Nephron (organoid): ENCODE results near the gene RLBP1.

Source experiments
- H3K27ac Mint-ChIP-seq, 3 experiments: 2 replicates each; pipeline ENCODE4 v1.8.0; 2020; ENCODE audit warnings: mixed read lengths in 3 of 3, mild to moderate bottlenecking in 2 of 3, moderate library complexity in 1 of 3
- H3K27me3 Mint-ChIP-seq: 2 replicates; pipeline ENCODE4 v1.8.0; 2021; ENCODE audit warnings: low read depth, mild to moderate bottlenecking, moderate library complexity, mixed read lengths
- H3K36me3 Mint-ChIP-seq: 2 replicates; pipeline ENCODE4 v1.8.0; 2020; ENCODE audit warnings: low read depth, mixed read lengths
- H3K4me1 Mint-ChIP-seq: 2 replicates; pipeline ENCODE4 v1.8.0; 2020; ENCODE audit warnings: mixed read lengths
- H3K4me3 Mint-ChIP-seq, 3 experiments: 2 replicates each; pipeline ENCODE4 v1.8.0; 2020; ENCODE audit warnings: mild to moderate bottlenecking in 3 of 3, mixed read lengths in 3 of 3, moderate library complexity in 2 of 3
- H3K9me3 Mint-ChIP-seq: 2 replicates; pipeline ENCODE4 v1.8.0; 2020; ENCODE audit warnings: mixed read lengths
- TF ChIP-seq, protein P1 (sequence below), 3 experiments: fragments of 200-600 bp; sonication (generic); IDR thresholded peaks; one replicate each; pipeline ENCODE4 v1.5.0; 2021; ENCODE audit warnings: antibody characterized with exemption in 3 of 3; ENCODE audit not compliant: unreplicated experiment in 3 of 3

Gene RLBP1

DNA sequence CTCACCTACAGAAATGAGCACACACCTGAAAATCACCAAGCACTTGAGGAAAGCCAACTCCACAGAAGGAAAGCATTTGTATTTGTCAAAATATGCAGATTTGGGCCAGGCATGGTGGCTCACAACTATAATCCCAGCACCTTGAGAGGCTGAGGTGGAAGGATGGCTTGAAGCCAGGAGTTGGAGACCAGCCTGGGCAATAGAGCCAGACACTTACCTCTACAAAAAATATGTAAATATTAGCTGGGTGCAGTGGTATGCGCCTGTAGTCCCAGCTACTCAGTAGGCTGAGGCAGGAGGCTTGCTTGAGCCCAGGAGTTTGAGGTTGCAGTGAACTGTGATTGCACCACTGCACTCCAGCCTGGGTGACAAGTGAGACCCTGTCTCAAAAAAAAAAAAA, 12.3 kb downstream of the RLBP1 start:
- Mint-ChIP-seq H3K4me1 (peaks cover 12% of the 10 kb centered on the region), H3K36me3 (no peaks in the 10 kb centered on the region), H3K9me3 (no peaks in the 10 kb centered on the region), H3K27me3 (no peaks in the 10 kb centered on the region), H3K4me3 (no peak overlapping the region), H3K27ac (no peak overlapping the region)
- TF ChIP-seq, protein P1, sequence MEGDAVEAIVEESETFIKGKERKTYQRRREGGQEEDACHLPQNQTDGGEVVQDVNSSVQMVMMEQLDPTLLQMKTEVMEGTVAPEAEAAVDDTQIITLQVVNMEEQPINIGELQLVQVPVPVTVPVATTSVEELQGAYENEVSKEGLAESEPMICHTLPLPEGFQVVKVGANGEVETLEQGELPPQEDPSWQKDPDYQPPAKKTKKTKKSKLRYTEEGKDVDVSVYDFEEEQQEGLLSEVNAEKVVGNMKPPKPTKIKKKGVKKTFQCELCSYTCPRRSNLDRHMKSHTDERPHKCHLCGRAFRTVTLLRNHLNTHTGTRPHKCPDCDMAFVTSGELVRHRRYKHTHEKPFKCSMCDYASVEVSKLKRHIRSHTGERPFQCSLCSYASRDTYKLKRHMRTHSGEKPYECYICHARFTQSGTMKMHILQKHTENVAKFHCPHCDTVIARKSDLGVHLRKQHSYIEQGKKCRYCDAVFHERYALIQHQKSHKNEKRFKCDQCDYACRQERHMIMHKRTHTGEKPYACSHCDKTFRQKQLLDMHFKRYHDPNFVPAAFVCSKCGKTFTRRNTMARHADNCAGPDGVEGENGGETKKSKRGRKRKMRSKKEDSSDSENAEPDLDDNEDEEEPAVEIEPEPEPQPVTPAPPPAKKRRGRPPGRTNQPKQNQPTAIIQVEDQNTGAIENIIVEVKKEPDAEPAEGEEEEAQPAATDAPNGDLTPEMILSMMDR (IDR thresholded peaks at IDR 0.05; ENCODE audit: unreplicated experiment in 3 of 3), result no peak

DNA sequence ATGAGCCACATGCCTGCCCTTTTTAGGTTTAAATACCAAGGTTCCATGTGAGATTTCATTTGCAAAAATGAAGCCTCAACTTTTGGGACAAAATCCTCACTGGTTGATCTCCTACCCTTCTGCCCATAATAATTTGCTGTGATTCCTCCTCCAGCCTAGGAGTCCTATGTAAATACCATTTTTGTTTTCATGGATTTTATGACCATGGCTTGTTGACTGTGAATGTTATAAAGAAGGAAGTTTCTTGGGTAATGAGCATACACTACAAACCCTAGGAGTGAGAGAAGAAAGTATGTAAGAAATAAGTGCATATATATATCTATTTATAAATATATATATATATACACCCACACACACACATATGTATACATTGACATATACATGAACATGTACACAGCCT, 13.1 kb downstream of the RLBP1 start:
- Mint-ChIP-seq H3K36me3 (no peaks in the 10 kb centered on the region), H3K27ac (no peak overlapping the region), H3K4me3 (no peak overlapping the region), H3K4me1 (peaks cover 7% of the 10 kb centered on the region), H3K9me3 (no peaks in the 10 kb centered on the region), H3K27me3 (no peaks in the 10 kb centered on the region)
- TF ChIP-seq, protein P1 (IDR thresholded peaks at IDR 0.05; ENCODE audit: unreplicated experiment in 3 of 3), result no peak

DNA sequence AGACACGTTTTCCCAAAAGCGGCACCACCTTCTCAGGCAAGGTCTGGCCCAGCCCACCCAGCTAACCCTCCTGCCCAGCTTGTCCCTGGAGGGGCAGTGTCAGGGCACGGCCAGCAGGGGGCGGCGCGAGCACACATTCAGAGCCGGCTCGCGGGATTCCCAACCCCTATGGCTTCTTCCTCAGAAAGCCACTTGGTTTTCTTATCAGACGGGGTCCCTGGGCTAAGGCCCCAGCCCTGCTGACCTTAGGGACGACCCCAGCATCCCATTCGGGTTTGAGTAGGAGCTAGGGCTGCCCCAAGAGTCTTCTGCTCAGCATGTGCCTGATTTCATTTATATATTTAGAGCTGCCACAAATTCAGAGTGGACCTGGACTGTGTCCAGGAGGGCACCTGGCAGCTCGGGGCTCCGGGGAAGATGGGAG, 14.5 kb downstream of the RLBP1 start:
- no peaks in the 10 kb centered on the region for H3K36me3 Mint-ChIP-seq
- no peak overlapping the region for H3K4me3 Mint-ChIP-seq
- no peaks in the 10 kb centered on the region for H3K27me3 Mint-ChIP-seq
- H3K9me3 Mint-ChIP-seq, result no peaks in the 10 kb centered on the region
- H3K4me1 Mint-ChIP-seq, result peaks cover 6% of the 10 kb centered on the region
- TF ChIP-seq, protein P1 (IDR thresholded peaks at IDR 0.05; ENCODE audit: unreplicated experiment in 3 of 3), result peak; percentile 95 to 97 (median 96)
- no peak overlapping the region for H3K27ac Mint-ChIP-seq

DNA sequence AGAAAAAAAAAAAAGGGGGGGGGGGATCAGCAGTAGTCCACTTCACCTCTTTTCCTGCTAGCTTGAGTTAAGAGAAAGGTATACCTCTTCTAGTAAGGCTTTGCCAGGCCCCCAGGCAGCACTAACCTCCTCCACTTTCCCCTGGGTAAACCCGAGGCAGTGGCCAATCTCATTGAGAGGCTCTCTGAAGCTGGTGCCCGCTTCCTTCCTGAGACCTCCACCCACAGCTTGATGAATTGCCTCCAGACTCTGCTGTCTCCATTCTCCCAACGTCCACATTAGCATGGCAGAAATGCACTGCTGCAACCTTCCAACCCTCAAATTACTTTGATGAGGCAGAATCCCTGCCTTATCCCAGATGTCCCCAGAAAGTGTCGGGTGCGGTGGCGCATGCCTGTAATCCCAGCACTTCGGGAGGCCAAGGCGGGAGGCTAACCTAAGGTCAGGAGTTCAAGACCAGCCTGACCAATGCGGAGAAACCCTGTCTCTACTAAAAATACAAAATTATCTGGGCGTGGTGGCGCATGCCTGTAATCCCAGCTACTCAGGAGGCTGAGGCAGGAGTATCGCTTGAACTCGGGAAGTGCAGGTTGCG, 15.3 kb downstream of the RLBP1 start:
- TF ChIP-seq, protein P1 (IDR thresholded peaks at IDR 0.05; ENCODE audit: unreplicated experiment in 3 of 3), result no peak
- Mint-ChIP-seq H3K4me3 (no peak overlapping the region), H3K27ac (no peak overlapping the region), H3K36me3 (peaks cover 3% of the 10 kb centered on the region), H3K27me3 (no peaks in the 10 kb centered on the region), H3K4me1 (peaks cover 6% of the 10 kb centered on the region), H3K9me3 (no peaks in the 10 kb centered on the region)

DNA sequence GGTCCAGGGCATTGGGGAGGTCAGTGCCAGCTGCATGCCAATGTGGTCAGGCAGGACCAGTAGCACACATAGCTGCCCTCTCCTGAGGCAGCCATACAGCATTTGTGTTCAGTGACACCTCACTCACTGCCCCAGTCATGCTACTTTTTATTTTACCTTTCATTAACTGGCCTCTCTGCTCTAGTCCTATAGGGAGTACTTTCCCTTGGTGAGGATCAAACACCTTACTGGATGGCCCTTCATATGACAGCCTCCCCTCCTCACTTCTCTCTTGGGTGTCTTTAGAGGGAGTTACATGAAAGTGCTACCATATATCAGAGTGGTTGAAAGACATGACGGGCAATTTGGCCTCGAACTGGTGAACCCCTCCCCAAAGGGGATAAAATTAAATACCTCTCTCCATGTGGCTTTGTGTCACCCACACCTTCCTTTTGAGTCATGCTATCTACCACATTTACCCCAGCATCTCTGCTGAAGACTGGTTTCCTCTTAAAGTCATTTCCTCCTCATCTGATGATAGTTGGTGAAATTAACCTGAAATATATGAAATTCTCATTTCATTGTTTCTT, 17.6 kb downstream of the RLBP1 start:
- TF ChIP-seq, protein P1 (IDR thresholded peaks at IDR 0.05; ENCODE audit: unreplicated experiment in 3 of 3), result no peak

DNA sequence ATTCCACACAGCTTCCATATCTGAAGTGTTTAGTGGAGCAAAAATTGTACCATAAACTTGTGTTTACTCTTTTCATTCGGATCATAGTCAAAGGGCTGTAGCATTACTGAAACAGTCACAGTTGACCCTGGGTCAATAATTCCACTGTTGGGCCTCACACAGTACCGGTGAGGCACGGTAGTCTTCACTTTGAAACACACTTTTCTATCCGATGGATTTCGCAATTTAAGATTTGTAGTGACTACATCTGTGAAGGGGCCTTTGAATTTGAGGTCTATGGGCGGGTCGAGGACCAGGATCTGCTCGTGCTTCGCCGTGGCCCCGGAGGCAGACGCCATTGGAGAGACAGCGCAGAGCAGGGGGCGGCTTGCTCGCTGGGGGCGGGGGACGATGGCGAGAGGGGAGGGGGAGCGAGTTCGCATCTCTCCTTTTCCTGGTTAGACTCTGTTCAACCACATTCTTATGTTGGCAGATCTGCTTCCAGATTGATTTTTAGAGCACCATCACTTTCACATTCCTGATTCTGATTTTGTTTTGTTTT, 19.8 kb downstream of the RLBP1 start:
- TF ChIP-seq, protein P1 (IDR thresholded peaks at IDR 0.05; ENCODE audit: unreplicated experiment in 3 of 3), result no peak
- no peak overlapping the region for H3K4me3 Mint-ChIP-seq

More for the DNA sequence above, 17.6 kb downstream of the RLBP1 start:
- H3K36me3 Mint-ChIP-seq, result peaks cover 4% of the 10 kb centered on the region
- H3K4me3 Mint-ChIP-seq, result no peak overlapping the region
- H3K4me1 Mint-ChIP-seq, result peaks cover 13% of the 10 kb centered on the region
- no peaks in the 10 kb centered on the region for H3K9me3 Mint-ChIP-seq
- H3K27me3 Mint-ChIP-seq, result no peaks in the 10 kb centered on the region
- no peak overlapping the region for H3K27ac Mint-ChIP-seq

More for the DNA sequence above, 19.8 kb downstream of the RLBP1 start:
- no peak overlapping the region for H3K27ac Mint-ChIP-seq
- H3K4me1 Mint-ChIP-seq, result peaks cover 14% of the 10 kb centered on the region
- no peaks in the 10 kb centered on the region for H3K27me3 Mint-ChIP-seq
- peaks cover 8% of the 10 kb centered on the region for H3K36me3 Mint-ChIP-seq
- no peaks in the 10 kb centered on the region for H3K9me3 Mint-ChIP-seq
